ENCODE data around the gene GLYR1.

- no peak for TF ChIP-seq EZH2 (IDR thresholded peaks at IDR 0.05; ENCODE audit: borderline replicate concordance)
- TF ChIP-seq, protein P1, sequence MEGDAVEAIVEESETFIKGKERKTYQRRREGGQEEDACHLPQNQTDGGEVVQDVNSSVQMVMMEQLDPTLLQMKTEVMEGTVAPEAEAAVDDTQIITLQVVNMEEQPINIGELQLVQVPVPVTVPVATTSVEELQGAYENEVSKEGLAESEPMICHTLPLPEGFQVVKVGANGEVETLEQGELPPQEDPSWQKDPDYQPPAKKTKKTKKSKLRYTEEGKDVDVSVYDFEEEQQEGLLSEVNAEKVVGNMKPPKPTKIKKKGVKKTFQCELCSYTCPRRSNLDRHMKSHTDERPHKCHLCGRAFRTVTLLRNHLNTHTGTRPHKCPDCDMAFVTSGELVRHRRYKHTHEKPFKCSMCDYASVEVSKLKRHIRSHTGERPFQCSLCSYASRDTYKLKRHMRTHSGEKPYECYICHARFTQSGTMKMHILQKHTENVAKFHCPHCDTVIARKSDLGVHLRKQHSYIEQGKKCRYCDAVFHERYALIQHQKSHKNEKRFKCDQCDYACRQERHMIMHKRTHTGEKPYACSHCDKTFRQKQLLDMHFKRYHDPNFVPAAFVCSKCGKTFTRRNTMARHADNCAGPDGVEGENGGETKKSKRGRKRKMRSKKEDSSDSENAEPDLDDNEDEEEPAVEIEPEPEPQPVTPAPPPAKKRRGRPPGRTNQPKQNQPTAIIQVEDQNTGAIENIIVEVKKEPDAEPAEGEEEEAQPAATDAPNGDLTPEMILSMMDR (IDR thresholded peaks at IDR 0.05; ENCODE audit: poor library complexity) = no peak
These were observed 10.4 kb downstream of the GLYR1 start for GRCh38 chr16:4836727-4837126.
